RKO (cell line): ENCODE measurements around the gene GARIN6.
"Not testable (repeated sequence)": the region's sequence is repeated elsewhere in the genome, so short reads cannot be mapped to it uniquely, and the experiment has no call there.

ENCODE experiments used
- DNase-seq: peaks from one replicate; pipeline ENCODE4 v3.0.0-alpha.2; 2016; ENCODE audit warnings: low spot score

GARIN6 gene

GRCh38 chr12:99647453-99647852 lies at the start of gene GARIN6:
TSS of gene GARIN6 (plus strand) at chr12:99647753. CDS start at chr12:99648175, 422 bp downstream.
- no peak for DNase-seq

GRCh38 chr12:99598785-99599184 lies 48.8 kb upstream of the GARIN6 start:
- DNase-seq, result no peak

- no peak for DNase-seq
Measured at GRCh38 chr12:99600388-99600787, 47.2 kb upstream of the GARIN6 start.

GRCh38 chr12:99609455-99610181 lies 37.9 kb upstream of the GARIN6 start:
- no peak for DNase-seq

GRCh38 chr12:99611117-99611516 lies 36.4 kb upstream of the GARIN6 start:
- no peak for DNase-seq

- DNase-seq, result no peak
Measured at GRCh38 chr12:99611599-99611998, 36.0 kb upstream of the GARIN6 start.

- DNase-seq, result no peak
Measured at GRCh38 chr12:99618657-99619056, 28.9 kb upstream of the GARIN6 start.

GRCh38 chr12:99619389-99620158 lies 28.0 kb upstream of the GARIN6 start:
- DNase-seq, result peak; percentile 4

GRCh38 chr12:99620159-99620479 lies 27.4 kb upstream of the GARIN6 start:
- DNase-seq, result no peak

GRCh38 chr12:99624591-99624990 lies 23.0 kb upstream of the GARIN6 start:
- not testable (repeated sequence) for DNase-seq

GRCh38 chr12:99627459-99627858 lies 20.1 kb upstream of the GARIN6 start:
- DNase-seq, result no peak

GRCh38 chr12:99644629-99645028 lies 2.9 kb upstream of the GARIN6 start:
- DNase-seq, result no peak

- DNase-seq, result no peak
Measured at GRCh38 chr12:99648183-99648582, 630 bp downstream of the GARIN6 start.

GRCh38 chr12:99649551-99649950 lies 2.0 kb downstream of the GARIN6 start:
- no peak for DNase-seq

GRCh38 chr12:99658671-99659349 lies 11.3 kb downstream of the GARIN6 start:
- DNase-seq, result peak; percentile 28

GRCh38 chr12:99670635-99671034 lies 23.1 kb downstream of the GARIN6 start:
- peak; percentile 2 for DNase-seq

- DNase-seq, result no peak
Measured at GRCh38 chr12:99680276-99680675, 32.7 kb downstream of the GARIN6 start.

- no peak for DNase-seq
Measured at GRCh38 chr12:99686142-99686541, 38.6 kb downstream of the GARIN6 start.

- DNase-seq, result no peak
Measured at GRCh38 chr12:99695050-99695449, 47.5 kb downstream of the GARIN6 start.
